GM19468 (cell line): ENCODE measurements around the gene SLAMF6.

Experiments
- ATAC-seq: cut with Tn5 transposase; IDR thresholded peaks from one replicate; pipeline ENCODE4 v1.9.1; 2021; ENCODE audit warnings: mild to moderate bottlenecking, moderate library complexity, moderate number of reproducible peaks; ENCODE audit not compliant: unreplicated experiment; ENCODE audit errors: extremely low read depth

SLAMF6 gene

DNA sequence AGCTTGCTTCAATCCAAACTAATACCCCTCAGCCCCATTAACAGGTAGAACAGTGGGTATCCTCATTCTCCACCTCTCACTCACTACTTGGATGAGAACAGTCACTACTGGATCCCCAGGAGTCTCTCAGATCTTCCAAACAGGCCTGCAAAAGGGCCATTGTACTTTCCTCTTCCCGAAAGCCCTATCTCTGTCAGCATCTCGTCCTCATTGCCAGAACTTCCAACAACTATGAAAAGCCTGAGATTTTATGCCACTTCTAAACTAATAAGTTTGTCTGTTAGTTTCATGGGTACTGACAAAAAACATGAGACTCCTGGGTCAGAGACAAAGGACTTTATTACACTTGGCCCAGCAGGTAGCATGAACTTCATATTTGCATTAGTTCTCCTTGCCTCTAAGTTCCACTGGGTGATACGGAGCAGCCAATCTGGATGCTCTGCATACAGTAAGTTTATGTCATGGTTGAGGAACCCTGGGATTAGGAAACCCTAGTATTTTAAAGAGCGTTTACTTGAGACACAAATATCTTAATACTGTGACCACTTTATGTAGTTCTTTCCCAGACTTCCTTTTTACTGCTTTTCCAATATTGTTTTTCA, 84.6 kb downstream of the SLAMF6 start:
- no peak for ATAC-seq

DNA sequence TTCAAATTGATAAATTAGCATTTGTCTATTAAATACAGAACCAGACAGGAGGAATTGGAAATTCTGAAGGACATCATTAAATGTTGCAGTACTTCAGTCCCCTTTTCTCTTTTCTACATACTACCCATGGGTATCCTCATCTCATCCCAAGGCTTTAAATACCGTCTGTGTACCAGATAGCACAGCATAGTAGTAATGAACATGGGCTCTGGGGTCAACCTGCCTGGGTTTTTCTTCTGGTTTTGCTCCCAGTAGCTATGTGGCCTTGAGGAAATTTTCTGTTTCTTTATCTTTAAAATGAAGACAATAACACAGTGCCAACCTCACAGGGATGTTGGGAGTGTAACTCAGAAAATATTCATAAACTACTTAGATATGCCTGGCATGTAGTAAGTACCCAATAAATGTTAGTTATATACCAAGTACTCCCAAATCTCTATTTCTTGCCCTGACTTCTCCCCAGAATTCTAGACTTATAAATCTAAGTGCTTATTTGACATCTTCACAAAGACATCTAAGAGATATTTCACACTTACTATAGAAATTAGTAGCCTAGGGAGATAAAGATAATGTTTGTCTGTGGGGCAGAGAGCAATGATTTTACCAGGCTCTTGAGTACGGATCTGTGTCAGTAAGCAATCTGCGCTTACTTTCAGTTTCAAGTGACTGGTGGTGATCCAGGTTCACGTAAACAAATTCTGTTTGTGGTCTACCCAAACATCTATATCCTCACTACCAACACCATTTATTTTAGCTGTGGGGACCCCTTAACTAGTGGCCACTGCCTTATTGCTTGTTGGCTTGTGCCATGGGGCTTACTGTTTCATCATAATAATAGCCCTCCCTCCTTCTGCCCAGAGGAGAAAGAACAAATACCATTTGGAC, 85.4 kb downstream of the SLAMF6 start:
- ATAC-seq: peak; percentile 54

DNA sequence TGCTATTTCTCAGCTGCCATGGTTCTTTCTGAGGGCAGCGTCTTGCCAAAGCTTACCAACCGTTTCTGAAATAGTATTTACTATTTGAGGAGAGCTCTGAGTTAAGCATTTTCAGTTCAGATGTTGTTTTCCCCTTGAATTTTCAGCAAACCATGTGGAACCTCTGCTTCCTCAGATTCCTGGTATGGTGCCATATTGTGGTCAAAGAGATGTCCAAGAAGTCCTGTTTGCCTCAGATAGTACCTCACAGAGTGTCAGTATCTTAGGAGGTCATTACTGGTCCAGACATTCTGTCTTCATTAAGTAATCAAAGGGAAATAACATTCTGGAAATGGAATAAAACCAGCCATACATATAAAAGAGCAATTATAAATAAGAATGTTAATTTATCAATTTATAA, 86.1 kb downstream of the SLAMF6 start:
- ATAC-seq: no peak
